Germinal center (tissue), 1 donor: ENCODE results near the gene ADCY2.

ENCODE experiments used
- DNase-seq: peaks from one replicate; pipeline ENCODE4 v3.0.0; 2012; ENCODE audit warnings: mixed read lengths, low spot score

Gene ADCY2

GRCh38 chr5:7869474-7870136 is 473.7 kb downstream of the ADCY2 start:
- DNase-seq: peak; percentile 26

DNA sequence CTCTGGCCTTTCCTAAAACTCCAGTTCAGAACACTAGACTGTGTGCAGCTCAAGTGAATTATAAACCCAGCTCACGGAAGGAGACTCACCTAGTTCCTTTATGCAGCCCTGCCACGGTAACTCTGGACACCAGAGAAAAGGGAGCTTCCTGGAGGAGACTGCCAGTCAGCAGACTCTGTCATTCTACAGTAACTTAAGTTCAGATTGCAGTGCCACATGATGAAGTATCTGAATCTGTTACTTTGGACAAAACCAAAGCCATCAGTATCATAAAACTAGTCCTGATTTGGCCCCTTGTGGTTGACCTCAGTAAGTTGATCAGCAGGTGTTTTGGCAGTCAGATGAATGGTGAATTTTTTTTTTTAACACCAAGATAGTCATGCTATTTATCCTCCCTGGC is 475.7 kb downstream of the ADCY2 start:
- no peak for DNase-seq

DNA sequence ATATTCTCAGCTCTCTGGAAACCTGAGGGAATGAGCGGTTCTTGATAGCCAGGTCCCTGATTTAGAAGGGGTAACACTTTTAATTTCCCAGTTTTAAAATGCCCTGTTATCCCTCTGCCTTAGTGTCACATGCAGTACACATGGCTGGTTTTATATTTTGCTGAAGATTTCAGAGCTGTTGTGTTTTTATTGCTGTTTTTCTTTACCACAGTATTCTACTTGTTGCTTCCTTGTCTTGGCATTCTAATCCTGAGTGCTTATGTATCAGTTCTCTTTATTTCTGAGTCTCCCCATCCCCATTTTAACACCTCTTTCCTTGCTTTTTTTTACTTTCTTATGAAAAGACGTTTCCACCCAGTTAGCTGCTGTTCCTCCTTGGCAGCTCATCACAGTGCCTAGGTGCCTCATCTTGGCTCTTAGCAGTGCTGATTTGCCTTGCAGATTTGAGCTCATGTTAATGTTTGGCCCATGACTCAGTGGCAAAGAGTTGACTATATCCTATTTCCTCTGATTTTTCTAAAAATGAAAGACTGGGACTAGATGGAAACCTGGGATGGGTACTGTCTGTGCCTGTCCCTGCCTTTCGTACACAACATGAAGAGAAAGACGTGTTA is 476.7 kb downstream of the ADCY2 start:
- DNase-seq: no peak

DNA sequence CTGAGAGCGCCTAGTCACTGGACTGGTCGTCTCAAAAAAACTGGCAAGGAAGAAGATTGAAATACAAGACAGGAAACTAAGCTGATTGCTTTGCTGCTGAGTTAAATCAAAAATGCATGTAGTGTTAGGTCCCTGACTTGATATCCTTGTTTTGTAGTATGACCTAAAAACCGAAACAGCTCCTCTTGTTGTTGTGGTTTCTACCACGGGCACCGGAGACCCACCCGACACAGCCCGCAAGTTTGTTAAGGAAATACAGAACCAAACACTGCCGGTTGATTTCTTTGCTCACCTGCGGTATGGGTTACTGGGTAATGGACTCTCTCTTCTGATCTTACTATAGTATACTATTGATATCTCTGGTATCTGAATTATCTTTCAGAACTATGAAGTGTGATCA is 477.3 kb downstream of the ADCY2 start:
- no peak for DNase-seq

DNA sequence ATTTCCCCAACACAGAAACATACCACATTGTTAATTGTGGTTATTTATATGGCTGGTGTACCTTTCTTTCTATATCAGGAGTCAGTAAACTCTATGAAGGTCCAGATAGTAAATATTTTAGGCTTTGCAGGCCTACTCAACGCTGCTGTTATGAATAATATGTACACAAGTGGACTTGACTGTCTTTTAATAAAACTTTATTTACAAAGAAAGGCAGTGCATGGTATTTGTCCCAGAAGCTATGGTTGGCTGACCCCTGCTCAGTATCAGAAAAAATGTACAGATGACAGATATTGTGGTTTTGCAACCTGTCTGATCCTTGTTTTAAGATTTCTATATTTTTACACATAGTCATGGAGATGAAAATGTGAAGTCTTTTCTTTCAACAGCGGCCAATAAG is 478.7 kb downstream of the ADCY2 start:
- no peak for DNase-seq

DNA sequence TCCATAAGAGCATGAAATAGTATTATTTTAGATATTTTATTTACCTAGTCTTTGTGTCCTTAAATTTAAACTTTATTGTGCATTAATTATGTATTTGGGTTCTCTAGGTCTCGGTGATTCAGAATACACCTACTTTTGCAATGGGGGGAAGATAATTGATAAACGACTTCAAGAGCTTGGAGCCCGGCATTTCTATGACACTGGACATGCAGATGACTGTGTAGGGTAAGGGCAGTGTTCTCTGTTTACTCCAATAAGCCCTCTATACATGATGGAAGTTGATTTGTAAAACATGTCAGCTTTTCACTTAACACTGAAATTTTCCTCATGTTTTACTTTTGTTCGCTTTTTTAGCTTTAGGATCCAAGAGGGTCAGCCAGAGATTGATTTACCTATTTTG is 479.2 kb downstream of the ADCY2 start:
- no peak for DNase-seq

DNA sequence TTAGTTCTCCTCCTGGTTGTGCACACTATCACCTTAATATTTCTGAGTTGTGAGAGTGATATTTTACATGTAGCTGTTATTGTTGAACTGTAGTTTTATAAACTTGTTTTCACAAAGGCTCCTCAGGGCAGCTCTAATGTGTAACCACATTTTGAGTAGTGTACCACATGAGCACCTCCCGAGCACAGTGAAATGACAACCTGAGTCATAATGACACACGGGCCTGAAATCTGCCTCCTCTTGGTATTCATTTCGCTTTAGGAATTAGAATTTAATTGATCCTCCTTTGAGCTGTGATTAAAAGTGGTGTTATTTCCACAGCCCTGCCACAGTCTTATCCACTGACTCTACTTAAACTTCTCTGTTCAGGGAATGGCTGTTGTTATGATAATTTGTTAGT is 480.9 kb downstream of the ADCY2 start:
- no peak for DNase-seq

DNA sequence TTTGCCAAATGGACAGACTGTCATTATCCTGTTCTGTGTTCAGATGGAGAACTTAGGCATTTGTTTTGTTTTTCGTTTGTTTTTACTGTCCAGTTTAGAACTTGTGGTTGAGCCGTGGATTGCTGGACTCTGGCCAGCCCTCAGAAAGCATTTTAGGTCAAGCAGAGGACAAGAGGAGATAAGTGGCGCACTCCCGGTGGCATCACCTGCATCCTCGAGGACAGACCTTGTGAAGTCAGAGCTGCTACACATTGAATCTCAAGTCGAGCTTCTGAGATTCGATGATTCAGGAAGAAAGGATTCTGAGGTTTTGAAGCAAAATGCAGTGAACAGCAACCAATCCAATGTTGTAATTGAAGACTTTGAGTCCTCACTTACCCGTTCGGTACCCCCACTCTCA is 481.9 kb downstream of the ADCY2 start:
- no peak for DNase-seq

DNA sequence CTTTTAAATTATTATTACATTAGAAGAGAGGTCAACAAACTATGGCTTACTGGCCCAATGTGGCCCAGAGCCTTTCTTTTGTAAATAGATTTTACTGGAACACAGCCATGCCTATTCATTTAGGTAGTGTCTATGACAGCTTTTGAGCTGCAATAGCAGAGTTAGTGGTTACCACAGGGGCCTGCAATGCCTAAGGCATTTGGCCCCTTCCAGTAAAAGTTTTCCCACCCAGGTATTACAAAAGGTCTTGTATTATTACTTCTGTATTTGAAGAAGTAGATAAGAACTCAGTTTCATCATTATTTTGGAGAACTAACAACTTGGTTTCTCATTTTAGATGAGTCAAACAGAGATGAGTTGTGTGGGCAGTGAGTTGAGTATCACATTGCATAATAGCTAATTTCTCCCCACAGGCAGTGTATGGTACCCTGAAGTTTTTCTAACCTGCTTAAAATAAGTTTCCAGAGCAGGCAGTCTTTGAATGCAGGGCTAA is 482.5 kb downstream of the ADCY2 start:
- no peak for DNase-seq
